ENCODE data around the gene RBM19.

- TF ChIP-seq EZH2phosphoT487 (IDR thresholded peaks at IDR 0.05; ENCODE audit: borderline replicate concordance, low read length) (no peak), CTCF (IDR thresholded peaks at IDR 0.05; ENCODE audit: low read depth, low read length, poor library complexity, severe bottlenecking) (no peak)
These were observed 56.2 kb downstream of the RBM19 start for GRCh38 chr12:113909776-113910420.
